Hematopoietic multipotent progenitor cell treated with erythropoietin and hydrocortisone succinate and interleukin-3 and kit ligand, for 15 days (in vitro differentiated cells): ENCODE data around the gene MYH3.

Experiments used
- DNase-seq: peaks from one replicate; pipeline ENCODE4 v3.0.0-alpha.2; 2015; ENCODE audit warnings: low spot score

Gene MYH3

GRCh38 chr17:10613775-10614513 lies 43.2 kb downstream of the MYH3 start:
- no peak for DNase-seq

GRCh38 chr17:10612957-10613744 lies 44.0 kb downstream of the MYH3 start:
- no peak for DNase-seq

GRCh38 chr17:10610884-10611283 lies 46.2 kb downstream of the MYH3 start:
- no peak for DNase-seq

- no peak for DNase-seq
These were observed 48.9 kb downstream of the MYH3 start for GRCh38 chr17:10608244-10608643.

GRCh38 chr17:10606110-10606509 lies 51.0 kb downstream of the MYH3 start:
- DNase-seq, result no peak

- no peak for DNase-seq
These were observed 51.8 kb downstream of the MYH3 start for GRCh38 chr17:10605221-10605783.

- DNase-seq, result no peak
These were observed 52.6 kb downstream of the MYH3 start for GRCh38 chr17:10604521-10604920.

GRCh38 chr17:10603931-10604330 lies 53.2 kb downstream of the MYH3 start:
- DNase-seq, result no peak

- DNase-seq, result no peak
These were observed 56.5 kb downstream of the MYH3 start for GRCh38 chr17:10600571-10600970.

GRCh38 chr17:10598621-10599020 lies 58.5 kb downstream of the MYH3 start:
- no peak for DNase-seq

GRCh38 chr17:10589553-10590145 lies 67.5 kb downstream of the MYH3 start:
- DNase-seq, result no peak

GRCh38 chr17:10585529-10585928 lies 71.6 kb downstream of the MYH3 start:
- no peak for DNase-seq

- no peak for DNase-seq
These were observed 73.3 kb downstream of the MYH3 start for GRCh38 chr17:10583834-10584233.

GRCh38 chr17:10579270-10579669 lies 77.8 kb downstream of the MYH3 start:
- DNase-seq, result no peak
